HL-60/S4 treated with phorbol 12-myristate 13-acetate at 8.2 ng/mL for 4 days and 3 days (cell line): ENCODE measurements around the gene VILL.
"Not testable (repeated sequence)": the region's sequence is repeated elsewhere in the genome, so short reads cannot be mapped to it uniquely, and the experiment has no call there.

Source experiments
- in situ Hi-C: fragments of 300-500 bp; cut with MboI; formaldehyde crosslinking; loops from 2 replicates; pipeline ENCODE4 v1.15.0; 2022; ENCODE audit warnings: low sequenced_read_pairs

Gene VILL

GRCh38 chr3:37963016-37963415, 27.6 kb upstream of the VILL start:
- in situ Hi-C loops = no loop called here

GRCh38 chr3:37963635-37964034, 27.0 kb upstream of the VILL start:
- in situ Hi-C loops = no loop called here

GRCh38 chr3:37964146-37964545, 26.4 kb upstream of the VILL start:
- in situ Hi-C loops = no loop called here

GRCh38 chr3:37964716-37965115, 25.9 kb upstream of the VILL start:
- in situ Hi-C loops = no loop called here

GRCh38 chr3:37967260-37967881, 23.2 kb upstream of the VILL start:
- in situ Hi-C loops = no loop called here

GRCh38 chr3:37968199-37968598, 22.4 kb upstream of the VILL start:
- in situ Hi-C loops = no loop called here

- in situ Hi-C loops = no loop called here
These were observed 21.6 kb upstream of the VILL start for GRCh38 chr3:37968813-37969595.

GRCh38 chr3:37969596-37970100, 20.9 kb upstream of the VILL start:
- in situ Hi-C loops = no loop called here

- in situ Hi-C loops = no loop called here
These were observed 19.8 kb upstream of the VILL start for GRCh38 chr3:37970802-37971201.

- in situ Hi-C loops = no loop called here
These were observed 19.1 kb upstream of the VILL start for GRCh38 chr3:37971467-37971866.

- in situ Hi-C loops = not testable (repeated sequence)
These were observed 18.5 kb upstream of the VILL start for GRCh38 chr3:37972056-37972455.

- in situ Hi-C loops = no loop called here
These were observed 17.1 kb upstream of the VILL start for GRCh38 chr3:37973246-37974054.

GRCh38 chr3:37974121-37975083, 16.2 kb upstream of the VILL start:
- in situ Hi-C loops = no loop called here

GRCh38 chr3:37979541-37980461, 10.8 kb upstream of the VILL start:
- in situ Hi-C loops = no loop called here

- in situ Hi-C loops = no loop called here
These were observed 9.9 kb upstream of the VILL start for GRCh38 chr3:37980462-37981347.

GRCh38 chr3:37981348-37981664, 9.3 kb upstream of the VILL start:
- in situ Hi-C loops = no loop called here

GRCh38 chr3:37982331-37982730, 8.3 kb upstream of the VILL start:
- in situ Hi-C loops = no loop called here

GRCh38 chr3:37984051-37984450, 6.5 kb upstream of the VILL start:
- in situ Hi-C loops = no loop called here

- in situ Hi-C loops = no loop called here
These were observed 6.0 kb upstream of the VILL start for GRCh38 chr3:37984596-37984995.
